GM10266 (cell line): ENCODE measurements around the gene NPHS1.

Experiments used
- DNase-seq: peaks from one replicate; pipeline ENCODE4 v3.0.0; 2012; ENCODE audit errors: extremely low spot score
- TF ChIP-seq, protein P1 (sequence below): IDR thresholded peaks from 2 replicates; pipeline ENCODE4 v1.5.1; 2012; ENCODE audit warnings: mild to moderate bottlenecking, low read depth; ENCODE audit not compliant: control insufficient read depth, insufficient read depth; ENCODE audit errors: missing control alignments

NPHS1 gene

DNA sequence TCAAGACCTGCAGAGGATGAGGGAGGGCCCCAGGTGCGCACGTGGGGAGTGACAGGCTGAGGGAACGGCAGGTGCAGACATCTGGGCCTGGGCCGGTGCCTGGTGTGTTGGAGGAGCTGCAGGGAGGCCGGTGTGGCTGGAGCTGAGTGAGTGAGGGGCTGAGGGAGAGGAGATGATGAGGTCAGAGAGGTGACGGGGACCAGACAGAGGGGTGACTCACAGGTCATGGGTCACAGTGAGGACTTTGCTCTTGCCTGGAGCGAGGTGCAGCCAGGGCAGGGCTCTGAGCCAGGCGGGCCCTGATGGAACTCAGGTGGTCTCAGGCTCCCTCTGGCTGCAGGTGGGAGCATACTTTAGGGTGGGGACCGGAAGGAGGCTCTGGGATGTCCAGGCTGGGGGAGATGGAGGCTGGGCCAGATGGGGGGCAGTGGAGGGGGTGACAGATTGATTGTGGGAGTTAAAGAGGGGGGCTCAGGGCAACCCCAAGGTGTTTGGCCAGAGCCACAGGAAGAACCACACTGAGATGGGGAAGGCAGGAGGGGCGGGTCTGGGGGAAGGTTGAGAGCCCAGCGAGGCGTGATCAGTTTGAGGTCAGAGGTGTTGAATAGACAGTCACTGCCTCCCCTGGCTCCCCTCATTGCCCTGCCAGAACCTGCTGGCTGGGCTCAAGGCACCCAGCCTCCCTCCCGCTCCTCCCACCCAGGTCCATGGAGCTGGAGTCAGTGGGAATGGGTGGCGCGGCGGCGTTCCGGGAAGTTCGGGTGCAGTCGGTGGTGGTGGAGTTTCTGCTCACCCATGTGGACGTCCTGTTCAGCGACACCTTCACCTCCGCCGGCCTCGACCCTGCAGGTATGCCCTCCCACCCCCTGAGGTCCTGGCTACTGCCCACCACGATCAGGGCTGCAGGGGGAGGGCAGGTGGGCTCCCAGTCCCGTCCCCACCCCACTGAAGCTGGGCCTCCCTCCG, 68.6 kb downstream of the NPHS1 start:
- TF ChIP-seq, protein P1, sequence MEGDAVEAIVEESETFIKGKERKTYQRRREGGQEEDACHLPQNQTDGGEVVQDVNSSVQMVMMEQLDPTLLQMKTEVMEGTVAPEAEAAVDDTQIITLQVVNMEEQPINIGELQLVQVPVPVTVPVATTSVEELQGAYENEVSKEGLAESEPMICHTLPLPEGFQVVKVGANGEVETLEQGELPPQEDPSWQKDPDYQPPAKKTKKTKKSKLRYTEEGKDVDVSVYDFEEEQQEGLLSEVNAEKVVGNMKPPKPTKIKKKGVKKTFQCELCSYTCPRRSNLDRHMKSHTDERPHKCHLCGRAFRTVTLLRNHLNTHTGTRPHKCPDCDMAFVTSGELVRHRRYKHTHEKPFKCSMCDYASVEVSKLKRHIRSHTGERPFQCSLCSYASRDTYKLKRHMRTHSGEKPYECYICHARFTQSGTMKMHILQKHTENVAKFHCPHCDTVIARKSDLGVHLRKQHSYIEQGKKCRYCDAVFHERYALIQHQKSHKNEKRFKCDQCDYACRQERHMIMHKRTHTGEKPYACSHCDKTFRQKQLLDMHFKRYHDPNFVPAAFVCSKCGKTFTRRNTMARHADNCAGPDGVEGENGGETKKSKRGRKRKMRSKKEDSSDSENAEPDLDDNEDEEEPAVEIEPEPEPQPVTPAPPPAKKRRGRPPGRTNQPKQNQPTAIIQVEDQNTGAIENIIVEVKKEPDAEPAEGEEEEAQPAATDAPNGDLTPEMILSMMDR = peak; percentile 5
- DNase-seq = no peak

DNA sequence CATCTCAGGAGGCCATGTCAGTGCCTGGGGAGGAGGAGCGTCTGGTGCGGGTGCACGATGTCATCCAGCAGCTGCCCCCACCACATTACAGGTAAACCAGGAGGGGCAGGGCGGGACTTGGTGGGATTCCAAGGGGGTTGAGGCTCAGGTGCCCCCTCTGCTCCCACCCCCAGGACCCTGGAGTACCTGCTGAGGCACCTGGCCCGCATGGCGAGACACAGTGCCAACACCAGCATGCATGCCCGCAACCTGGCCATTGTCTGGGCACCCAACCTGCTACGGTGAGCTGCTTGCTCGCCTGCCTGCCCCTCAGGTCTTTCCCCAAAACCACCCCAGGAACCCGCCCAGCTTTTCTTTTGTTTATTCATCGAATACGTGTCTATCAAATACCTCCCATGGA, 69.7 kb downstream of the NPHS1 start:
- TF ChIP-seq, protein P1 = no peak
- DNase-seq = no peak

DNA sequence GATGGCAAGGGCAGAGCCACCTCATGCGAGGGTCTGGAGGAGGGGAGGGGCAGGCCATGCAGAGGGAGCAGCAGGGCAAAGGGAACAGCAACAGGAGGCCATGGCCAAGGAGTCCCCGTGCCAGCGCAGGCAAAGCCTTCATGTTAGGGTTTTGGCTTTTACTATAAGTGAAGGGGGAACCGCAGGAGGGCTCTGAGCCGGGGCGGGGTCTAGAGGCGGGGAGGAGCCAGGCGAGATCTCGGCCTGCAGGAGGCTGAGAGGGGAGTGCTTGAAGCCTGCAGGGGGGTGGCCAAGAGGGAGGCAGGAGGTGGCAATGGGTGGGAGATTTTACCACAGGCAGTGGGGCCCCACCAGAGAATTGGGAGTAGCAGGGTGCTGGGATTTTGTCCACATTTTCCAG, 70.7 kb downstream of the NPHS1 start:
- no peak for DNase-seq
- TF ChIP-seq, protein P1 = no peak

DNA sequence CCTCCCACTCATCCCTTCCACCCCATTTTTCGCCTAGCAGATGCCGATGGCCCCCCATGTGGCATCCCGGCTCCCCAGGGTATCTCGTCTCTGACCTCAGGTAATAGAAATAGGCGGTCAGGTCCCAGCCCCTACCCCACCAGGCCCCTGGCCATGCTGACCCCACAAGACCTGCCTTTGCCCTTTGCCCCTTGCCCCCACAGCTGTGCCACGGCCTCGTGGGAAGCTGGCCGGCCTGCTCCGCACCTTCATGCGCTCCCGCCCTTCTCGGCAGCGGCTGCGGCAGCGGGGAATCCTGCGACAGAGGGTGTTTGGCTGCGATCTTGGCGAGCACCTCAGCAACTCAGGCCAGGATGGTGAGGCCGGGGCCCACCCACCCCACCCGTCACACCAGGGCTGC, 71.6 kb downstream of the NPHS1 start:
- TF ChIP-seq, protein P1 = no peak
- no peak for DNase-seq

DNA sequence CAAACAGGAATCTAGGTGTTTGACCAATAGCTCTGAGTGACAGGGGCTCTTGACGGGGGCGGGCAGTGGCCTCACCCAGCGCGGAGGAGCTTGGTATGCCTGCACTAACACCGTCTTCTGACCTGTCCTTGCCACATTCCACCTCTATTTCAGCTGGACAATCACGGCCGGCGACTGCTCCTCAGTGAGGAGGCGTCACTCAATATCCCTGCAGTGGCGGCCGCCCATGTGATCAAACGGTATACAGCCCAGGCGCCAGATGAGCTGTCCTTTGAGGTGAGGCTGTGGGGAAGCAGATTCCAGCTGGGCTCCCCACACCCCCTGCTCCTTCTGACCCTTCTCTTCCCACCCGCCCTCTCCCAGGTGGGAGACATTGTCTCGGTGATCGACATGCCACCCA, 72.2 kb downstream of the NPHS1 start:
- TF ChIP-seq, protein P1 = no peak
- no peak for DNase-seq

DNA sequence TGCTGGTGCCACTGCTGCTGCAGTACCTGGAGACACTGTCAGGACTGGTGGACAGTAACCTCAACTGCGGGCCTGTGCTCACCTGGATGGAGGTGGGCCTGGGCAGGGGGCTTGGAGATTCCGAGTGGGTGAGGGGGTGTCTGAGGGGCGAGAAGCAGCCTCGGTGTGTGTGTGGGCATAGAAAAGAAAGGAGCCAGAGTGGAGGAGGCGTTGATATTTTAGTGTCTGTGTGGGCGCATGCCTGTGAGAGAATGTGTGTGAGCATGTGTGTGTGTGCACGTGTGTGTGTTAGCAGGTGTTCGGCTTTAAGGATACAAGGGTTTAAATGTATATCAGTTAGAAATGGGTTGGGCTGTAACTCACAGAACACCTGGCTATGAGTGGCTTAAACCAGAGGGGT, 73.3 kb downstream of the NPHS1 start:
- TF ChIP-seq, protein P1 = no peak
- DNase-seq = no peak

DNA sequence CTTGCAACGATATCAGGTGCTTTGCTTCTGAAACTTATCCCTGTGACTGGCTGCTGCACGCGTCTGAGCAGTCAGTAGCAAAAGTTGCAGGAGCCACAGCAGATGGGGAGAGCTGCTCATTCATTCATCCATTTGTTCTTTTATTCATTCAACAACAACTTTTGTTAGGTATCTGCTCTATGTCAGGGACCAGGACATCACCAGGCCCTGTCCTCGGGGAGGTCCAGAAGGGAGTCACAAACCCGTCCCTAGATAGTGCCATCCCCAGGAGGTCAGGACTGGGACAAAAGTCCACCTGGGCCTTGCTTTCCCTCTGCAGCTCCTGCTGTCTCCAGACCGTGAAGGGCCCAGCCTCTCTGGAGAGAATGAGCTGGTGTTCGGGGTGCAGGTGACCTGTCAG, 74.3 kb downstream of the NPHS1 start:
- DNase-seq = no peak
- TF ChIP-seq, protein P1 = no peak
